ENCODE results near the gene AHSP.

The AHSP gene

GRCh38 chr16:31531096-31531495 lies 3.4 kb downstream of the AHSP start:
- H2AK5ac ChIP-seq (ENCODE audit: low read length), result no peak overlapping the region
- H3K9me3 ChIP-seq (ENCODE audit: insufficient read depth, low read depth, low read length), result peaks cover 2% of the 10 kb centered on the region
- no peak overlapping the region for H3K9ac ChIP-seq (ENCODE audit: low read length)
- H3K4me2 ChIP-seq (ENCODE audit: low read length), result no peak overlapping the region
- H3K4ac ChIP-seq (ENCODE audit: low read depth, low read length), result no peak overlapping the region
- no peak overlapping the region for H3K14ac ChIP-seq (ENCODE audit: low read length)
- H4K12ac ChIP-seq (ENCODE audit: low read depth, low read length), result no peak overlapping the region
- H2BK5ac ChIP-seq (ENCODE audit: low read depth, low read length, poor library complexity), result no peak overlapping the region
- H3K79me1 ChIP-seq (ENCODE audit: low read length), result no peaks in the 10 kb centered on the region
- H3K27ac ChIP-seq (ENCODE audit: low read depth, low read length), result no peak overlapping the region
- H4K91ac ChIP-seq (ENCODE audit: low read depth, low read length), result no peak overlapping the region
- no peaks in the 10 kb centered on the region for H3K79me2 ChIP-seq (ENCODE audit: control insufficient read depth, insufficient read depth, low read length, poor library complexity)
- H3K4me1 ChIP-seq (ENCODE audit: control insufficient read depth in 1 of 2, insufficient read depth in 2 of 2, low read length in 2 of 2), result peaks cover 0 to 4% of the 10 kb centered on the region in 2 experiments
- H4K8ac ChIP-seq (ENCODE audit: low read depth, low read length), result no peak overlapping the region
- no peak overlapping the region for H3K4me3 ChIP-seq (ENCODE audit: low read depth, low read length)
- WGBS (ENCODE audit: extremely low coverage, insufficient coverage, insufficient read length), result no CpG with 5 or more reads among the region's 1 CpG
- no peak for DNase-seq
- H2BK12ac ChIP-seq (ENCODE audit: low read length), result no peak overlapping the region
- H3K36me3 ChIP-seq (ENCODE audit: control insufficient read depth in 1 of 2, insufficient read depth in 2 of 2, low read length in 2 of 2), result no peaks in the 10 kb centered on the region
- H3K23ac ChIP-seq (ENCODE audit: low read length), result no peak overlapping the region
- H3K27me3 ChIP-seq (ENCODE audit: insufficient read depth, low read length), result peaks cover 24% of the 10 kb centered on the region
- no peak overlapping the region for H2AFZ ChIP-seq (ENCODE audit: insufficient read depth, low read length, poor library complexity)
- H3K18ac ChIP-seq (ENCODE audit: low read length), result no peak overlapping the region
- H2BK120ac ChIP-seq (ENCODE audit: insufficient read depth, low read length, poor library complexity), result no peak overlapping the region

DNA sequence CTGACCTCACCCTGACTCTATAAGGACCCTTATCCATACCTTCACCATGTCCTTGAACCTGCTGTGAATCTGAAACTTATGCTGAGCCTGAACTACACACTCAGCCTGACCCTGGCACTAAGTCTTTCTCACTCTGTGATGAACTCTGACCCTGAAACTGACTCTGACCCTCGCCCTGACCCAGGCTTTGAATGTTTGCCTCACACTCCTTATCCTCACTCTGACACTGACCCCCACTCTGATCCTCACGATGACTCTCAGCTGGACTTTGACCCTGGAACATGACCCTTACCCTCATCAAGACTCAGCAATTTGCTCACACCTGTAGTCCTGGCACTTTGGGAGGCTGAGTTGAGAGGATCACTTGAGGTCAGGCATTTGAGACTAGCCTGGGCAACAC lies 4.4 kb downstream of the AHSP start:
- no peak overlapping the region for H3K9ac ChIP-seq (ENCODE audit: low read length)
- no peak overlapping the region for H4K12ac ChIP-seq (ENCODE audit: low read depth, low read length)
- H2BK120ac ChIP-seq (ENCODE audit: insufficient read depth, low read length, poor library complexity), result no peak overlapping the region
- no peak overlapping the region for H3K23ac ChIP-seq (ENCODE audit: low read length)
- DNase-seq, result no peak
- H4K8ac ChIP-seq (ENCODE audit: low read depth, low read length), result no peak overlapping the region
- H3K4me2 ChIP-seq (ENCODE audit: low read length), result no peak overlapping the region
- H2AFZ ChIP-seq (ENCODE audit: insufficient read depth, low read length, poor library complexity), result no peak overlapping the region
- no peaks in the 10 kb centered on the region for H3K36me3 ChIP-seq (ENCODE audit: control insufficient read depth in 1 of 2, insufficient read depth in 2 of 2, low read length in 2 of 2)
- H2BK5ac ChIP-seq (ENCODE audit: low read depth, low read length, poor library complexity), result no peak overlapping the region
- peaks cover 6% of the 10 kb centered on the region for H3K9me3 ChIP-seq (ENCODE audit: insufficient read depth, low read depth, low read length)
- no CpG with 5 or more reads among the region's 2 CpGs for WGBS (ENCODE audit: extremely low coverage, insufficient coverage, insufficient read length)
- H3K79me2 ChIP-seq (ENCODE audit: control insufficient read depth, insufficient read depth, low read length, poor library complexity), result no peaks in the 10 kb centered on the region
- H3K27ac ChIP-seq (ENCODE audit: low read depth, low read length), result no peak overlapping the region
- H3K27me3 ChIP-seq (ENCODE audit: insufficient read depth, low read length), result peaks cover 24% of the 10 kb centered on the region
- no peak overlapping the region for H2AK5ac ChIP-seq (ENCODE audit: low read length)
- no peaks in the 10 kb centered on the region for H3K79me1 ChIP-seq (ENCODE audit: low read length)
- no peak overlapping the region for H2BK12ac ChIP-seq (ENCODE audit: low read length)
- H3K4me3 ChIP-seq (ENCODE audit: low read depth, low read length), result no peak overlapping the region
- H4K91ac ChIP-seq (ENCODE audit: low read depth, low read length), result no peak overlapping the region
- H3K4me1 ChIP-seq (ENCODE audit: control insufficient read depth in 1 of 2, insufficient read depth in 2 of 2, low read length in 2 of 2), result peaks cover 0 to 4% of the 10 kb centered on the region in 2 experiments
- no peak overlapping the region for H3K4ac ChIP-seq (ENCODE audit: low read depth, low read length)
- no peak overlapping the region for H3K14ac ChIP-seq (ENCODE audit: low read length)
- H3K18ac ChIP-seq (ENCODE audit: low read length), result no peak overlapping the region

DNA sequence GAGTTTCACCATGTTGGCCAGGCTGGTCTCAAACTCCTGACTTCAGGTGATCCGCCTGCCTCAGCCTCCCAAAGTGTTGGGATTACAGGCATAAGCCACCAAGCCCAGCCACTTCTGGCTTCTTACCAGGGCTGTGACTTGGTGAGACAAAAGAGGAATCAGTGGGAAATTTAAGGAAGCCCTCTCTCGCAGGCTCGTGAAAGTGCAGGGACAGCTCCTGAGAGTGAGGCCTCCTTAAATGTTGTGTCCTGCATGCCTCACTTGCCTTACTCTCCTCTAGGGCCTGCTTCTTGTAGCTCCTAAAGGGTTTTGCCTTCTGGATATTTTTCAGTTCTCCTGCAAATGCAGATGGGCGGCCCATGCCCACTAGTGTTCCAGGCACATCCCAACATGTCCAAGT lies 5.2 kb downstream of the AHSP start:
- no peak overlapping the region for H3K4me3 ChIP-seq (ENCODE audit: low read depth, low read length)
- no peaks in the 10 kb centered on the region for H3K36me3 ChIP-seq (ENCODE audit: control insufficient read depth in 1 of 2, insufficient read depth in 2 of 2, low read length in 2 of 2)
- no peak overlapping the region for H3K27ac ChIP-seq (ENCODE audit: low read depth, low read length)
- H2BK5ac ChIP-seq (ENCODE audit: low read depth, low read length, poor library complexity), result no peak overlapping the region
- DNase-seq, result no peak
- H3K9ac ChIP-seq (ENCODE audit: low read length), result no peak overlapping the region
- H3K18ac ChIP-seq (ENCODE audit: low read length), result no peak overlapping the region
- H4K91ac ChIP-seq (ENCODE audit: low read depth, low read length), result no peak overlapping the region
- H2AK5ac ChIP-seq (ENCODE audit: low read length), result no peak overlapping the region
- H4K12ac ChIP-seq (ENCODE audit: low read depth, low read length), result no peak overlapping the region
- no peak overlapping the region for H2BK12ac ChIP-seq (ENCODE audit: low read length)
- no peak overlapping the region for H3K4ac ChIP-seq (ENCODE audit: low read depth, low read length)
- no peaks in the 10 kb centered on the region for H3K79me1 ChIP-seq (ENCODE audit: low read length)
- no peak overlapping the region for H2AFZ ChIP-seq (ENCODE audit: insufficient read depth, low read length, poor library complexity)
- H3K79me2 ChIP-seq (ENCODE audit: control insufficient read depth, insufficient read depth, low read length, poor library complexity), result no peaks in the 10 kb centered on the region
- peaks cover 0 to 4% of the 10 kb centered on the region in 2 experiments for H3K4me1 ChIP-seq (ENCODE audit: control insufficient read depth in 1 of 2, insufficient read depth in 2 of 2, low read length in 2 of 2)
- no peak overlapping the region for H3K14ac ChIP-seq (ENCODE audit: low read length)
- H3K23ac ChIP-seq (ENCODE audit: low read length), result no peak overlapping the region
- H4K8ac ChIP-seq (ENCODE audit: low read depth, low read length), result no peak overlapping the region
- no CpG with 5 or more reads among the region's 4 CpGs for WGBS (ENCODE audit: extremely low coverage, insufficient coverage, insufficient read length)
- H3K27me3 ChIP-seq (ENCODE audit: insufficient read depth, low read length), result peaks cover 22% of the 10 kb centered on the region
- H2BK120ac ChIP-seq (ENCODE audit: insufficient read depth, low read length, poor library complexity), result no peak overlapping the region
- H3K4me2 ChIP-seq (ENCODE audit: low read length), result no peak overlapping the region
- peaks cover 10% of the 10 kb centered on the region for H3K9me3 ChIP-seq (ENCODE audit: insufficient read depth, low read depth, low read length)

DNA sequence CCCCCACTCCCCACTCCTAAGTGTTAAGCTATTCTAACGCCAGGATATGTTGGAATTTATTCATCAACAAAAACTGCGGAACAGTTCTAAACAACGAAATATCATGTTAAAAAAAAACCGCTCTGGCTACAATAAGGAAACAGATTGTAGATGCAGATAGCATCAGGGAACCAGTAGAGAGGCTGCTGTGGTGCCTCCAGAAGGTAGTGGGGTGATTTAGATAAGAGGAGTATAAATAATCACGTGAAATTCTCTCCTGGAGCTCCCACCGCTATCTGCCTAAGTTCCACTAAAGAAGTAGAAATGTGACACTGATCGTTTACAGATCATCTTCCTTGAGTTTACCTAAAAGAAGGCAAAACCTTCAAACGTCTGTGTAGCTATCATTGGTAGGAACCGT lies 8.0 kb downstream of the AHSP start:
- H3K18ac ChIP-seq (ENCODE audit: low read length), result no peak overlapping the region
- no peak overlapping the region for H3K23ac ChIP-seq (ENCODE audit: low read length)
- H3K4me1 ChIP-seq (ENCODE audit: control insufficient read depth in 1 of 2, insufficient read depth in 2 of 2, low read length in 2 of 2), result no peaks in the 10 kb centered on the region
- H2BK12ac ChIP-seq (ENCODE audit: low read length), result no peak overlapping the region
- no CpG with 5 or more reads among the region's 9 CpGs for WGBS (ENCODE audit: extremely low coverage, insufficient coverage, insufficient read length)
- H3K4me3 ChIP-seq (ENCODE audit: low read depth, low read length), result no peak overlapping the region
- H3K4ac ChIP-seq (ENCODE audit: low read depth, low read length), result no peak overlapping the region
- no peak overlapping the region for H4K8ac ChIP-seq (ENCODE audit: low read depth, low read length)
- H3K9ac ChIP-seq (ENCODE audit: low read length), result no peak overlapping the region
- no peak overlapping the region for H2BK5ac ChIP-seq (ENCODE audit: low read depth, low read length, poor library complexity)
- H3K27ac ChIP-seq (ENCODE audit: low read depth, low read length), result no peak overlapping the region
- H3K36me3 ChIP-seq (ENCODE audit: control insufficient read depth in 1 of 2, insufficient read depth in 2 of 2, low read length in 2 of 2), result no peaks in the 10 kb centered on the region
- H3K14ac ChIP-seq (ENCODE audit: low read length), result no peak overlapping the region
- H3K79me1 ChIP-seq (ENCODE audit: low read length), result no peaks in the 10 kb centered on the region
- H3K9me3 ChIP-seq (ENCODE audit: insufficient read depth, low read depth, low read length), result peaks cover 21% of the 10 kb centered on the region
- H2BK120ac ChIP-seq (ENCODE audit: insufficient read depth, low read length, poor library complexity), result no peak overlapping the region
- H4K91ac ChIP-seq (ENCODE audit: low read depth, low read length), result no peak overlapping the region
- H3K79me2 ChIP-seq (ENCODE audit: control insufficient read depth, insufficient read depth, low read length, poor library complexity), result no peaks in the 10 kb centered on the region
- H3K27me3 ChIP-seq (ENCODE audit: insufficient read depth, low read length), result no peaks in the 10 kb centered on the region
- no peak overlapping the region for H3K4me2 ChIP-seq (ENCODE audit: low read length)
- no peak overlapping the region for H2AK5ac ChIP-seq (ENCODE audit: low read length)
- H4K12ac ChIP-seq (ENCODE audit: low read depth, low read length), result no peak overlapping the region
- DNase-seq, result no peak
- no peak overlapping the region for H2AFZ ChIP-seq (ENCODE audit: insufficient read depth, low read length, poor library complexity)
